ENCODE measurements around the gene GLIS2. TPM values are rescaled to one million over a fixed set of nuclear protein-coding genes. Genes with fewer than 3 reads are reported as not detected.
A peak's percentile ranks its signal among the peaks of the same experiment; 100 is the strongest.

GLIS2 gene
- total and polyA plus RNA-seq, 10 of the 15 experiments (the other 5 are each of a cell fraction or from before 2014, with no cell fraction given), result 0.03 to 0.64 (median 0.18) TPM; not detected in 4

DNA sequence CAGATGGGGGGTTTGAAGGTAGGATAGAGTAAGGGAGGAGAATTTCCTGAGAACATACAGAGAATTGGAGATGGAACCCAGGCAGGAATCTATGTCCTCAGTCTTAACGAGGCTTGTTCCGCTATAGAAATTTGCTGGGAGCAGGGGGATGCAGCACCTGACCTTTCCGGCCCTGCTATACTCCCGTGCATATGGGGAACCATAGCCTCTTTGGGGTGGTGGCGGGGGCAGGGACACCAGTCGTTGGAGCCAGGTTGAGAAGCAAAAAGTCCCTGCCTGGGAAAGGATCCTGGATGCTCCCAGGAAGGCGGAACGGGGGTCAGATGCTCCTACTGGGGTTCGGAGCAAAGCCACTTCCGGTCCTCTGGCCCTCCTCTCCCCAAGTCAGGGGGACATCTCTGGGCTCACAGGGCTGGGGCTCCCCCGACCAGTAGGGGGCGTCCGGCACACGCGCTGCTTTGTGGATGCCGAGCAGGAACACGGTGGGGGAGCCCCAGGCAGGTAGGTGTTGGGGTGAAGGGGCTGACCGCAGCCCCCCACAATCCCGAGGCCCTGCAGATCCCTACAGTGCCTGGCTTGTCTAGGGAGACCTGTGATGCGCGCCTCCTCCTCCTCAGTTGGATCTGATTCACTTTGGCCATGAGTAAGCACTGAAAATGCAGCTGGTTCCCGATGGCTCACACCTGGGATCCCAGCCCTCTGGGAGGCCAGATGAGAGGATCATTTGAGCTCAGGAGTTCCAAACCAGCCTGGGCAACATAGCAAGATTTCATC lies 27.5 kb upstream of the GLIS2 start:
- Histone ChIP-seq H3K4me2 (ENCODE audit: control insufficient read depth, insufficient read depth) (peak overlapping the region; percentile 54), H3K9ac (ENCODE audit: control insufficient read depth, insufficient read depth, low read length) (no peak overlapping the region; the same call in 1 of the 2 replicates), H3K27ac (ENCODE audit: control insufficient read depth, insufficient read depth) (no peak overlapping the region), H3K4me1 (ENCODE audit: control insufficient read depth, insufficient read depth, low read length) (peaks cover 3% of the 10 kb centered on the region; the same call in 1 of the 2 replicates), H3K9me3 (replicated peaks; ENCODE audit: control insufficient read depth, insufficient read depth, low read length) (no peaks in the 10 kb centered on the region), H3K4me3 (no peak overlapping the region), H4K20me1 (ENCODE audit: control insufficient read depth, insufficient read depth) (no peaks in the 10 kb centered on the region), H3K79me2 (ENCODE audit: control insufficient read depth, insufficient read depth, low read length) (no peaks in the 10 kb centered on the region), H3K36me3 (ENCODE audit: control insufficient read depth in 2 of 2, insufficient read depth in 2 of 2, low read length in 1 of 2) (no peaks in the 10 kb centered on the region), H3K27me3 (replicated peaks in 1 of 2; ENCODE audit: control insufficient read depth in 2 of 2, insufficient read depth in 2 of 2, low read length in 1 of 2) (no peaks in the 10 kb centered on the region; a peak in 1 of 4 replicates), H2AFZ (ENCODE audit: control insufficient read depth, low read depth, low read length) (peak overlapping the region; percentile 78)
- ChIA-PET CTCF (interaction anchor here (0.6 to 4.2 kb wide), 9 partner anchors 10 to 518 kb away, joined by 3 to 145 read pairs (median 6); partner anchors contain the start of gene PAM16), SMC1A (ENCODE audit: uncharacterized antibody, unreplicated experiment) (interaction anchor here (0.6 to 1.6 kb wide), 9 partner anchors 18 to 139 kb away, joined by 3 to 16 read pairs (median 3); no protein-coding TSS in a partner anchor), POLR2A (interaction anchor here (0.9 to 1.1 kb wide), 2 partner anchors 17 to 44 kb away, joined by 3 to 6 read pairs; no protein-coding TSS in a partner anchor), RAD21 (ENCODE audit: unreplicated experiment) (interaction anchor here (0.7 to 2.1 kb wide), 8 partner anchors 14 to 115 kb away, joined by 3 to 18 read pairs (median 6); no protein-coding TSS in a partner anchor)
- FAIRE-seq, result no peak
- in situ Hi-C loops (cut with MboI), result loop anchor here (5.0 kb wide), 2 partner anchors 44 to 109 kb away; no protein-coding TSS in a partner anchor
- no TSS peak for BruUV-seq (replicated peaks)
- DNase-seq (ENCODE audit: low read depth, low spot score), result no peak
- 12% methylated on average over 22 of the region's 22 CpGs for WGBS (ENCODE audit: insufficient coverage, insufficient replicate concordance, low lambda C conversion rate, missing lambda C conversion rate)
- intact Hi-C loops (cut with micrococcal nuclease; ENCODE audit: unreplicated experiment), result loop anchor here (1.0 to 2.0 kb wide), 2 partner anchors 42 to 114 kb away; no protein-coding TSS in a partner anchor
- ATAC-seq, result peak; percentile 100
- TF ChIP-seq HDGF (IDR thresholded peaks at IDR 0.05) (peak; percentile 64; the same call in 1 of the 2 replicates), RUNX3 (IDR thresholded peaks at IDR 0.05; ENCODE audit: low read length) (peak; percentile 46), MEF2B (IDR thresholded peaks at IDR 0.05; ENCODE audit: partially characterized antibody, poor library complexity, severe bottlenecking) (no peak), SPI1 (IDR thresholded peaks at IDR 0.05; ENCODE audit: borderline replicate concordance, insufficient read depth, low read depth, low read length) (peak; percentile 19; the same call in 1 of the 2 replicates), ELK1 (IDR thresholded peaks at IDR 0.05; ENCODE audit: low read depth, low read length) (peak; percentile 72; the same call in 1 of the 2 replicates), CBFB (IDR thresholded peaks at IDR 0.05; ENCODE audit: low read depth) (0 out of 2 replicates have a peak, but pooled peaks have one; percentile 34), PAX8 (IDR thresholded peaks at IDR 0.05) (no peak), SMAD1 (IDR thresholded peaks at IDR 0.05; ENCODE audit: low read depth, partially characterized antibody) (no peak), BHLHE40 (IDR thresholded peaks at IDR 0.05; ENCODE audit: borderline replicate concordance in 1 of 2, low read depth in 2 of 2, low read length in 1 of 2) (peak; percentile 23 to 43; a peak in 1 of 4 replicates), PRDM15 (CRISPR knock-in tag; IDR thresholded peaks at IDR 0.05) (no peak), ZZZ3 (IDR thresholded peaks at IDR 0.05; ENCODE audit: control insufficient read depth, insufficient read length, low read depth) (no peak), RB1 (IDR thresholded peaks at IDR 0.05; ENCODE audit: borderline replicate concordance) (peak; percentile 76; the same call in 1 of the 2 replicates), NFIC (IDR thresholded peaks at IDR 0.05; ENCODE audit: low read depth, low read length) (no peak), EED (IDR thresholded peaks at IDR 0.05; ENCODE audit: low read depth) (0 out of 2 replicates have a peak, but pooled peaks have one; percentile 42), IKZF1 (conservative IDR thresholded peaks at IDR 0.05) (peak; percentile 68), ESRRA (IDR thresholded peaks at IDR 0.05; ENCODE audit: low read length) (no peak), NRF1 (conservative IDR thresholded peaks at IDR 0.05; ENCODE audit: low read depth, low read length) (no peak), CREB1 (IDR thresholded peaks at IDR 0.05; ENCODE audit: low read depth) (no peak)
